NT2/D1 (cell line): ENCODE data around the gene ADCYAP1.

Experiments used
- DNase-seq: peaks from one replicate; pipeline ENCODE4 v3.0.0-alpha.2; 2011; ENCODE audit warnings: low read depth, low spot score
- H3K27me3 ChIP-seq: 2 replicates; pipeline ENCODE4 v1.6.0; 2011; ENCODE audit warnings: mild to moderate bottlenecking; ENCODE audit not compliant: insufficient read length, insufficient read depth
- H3K36me3 ChIP-seq: 2 replicates; pipeline ENCODE4 v1.6.1; 2011; ENCODE audit warnings: mild to moderate bottlenecking, low read length, mixed read lengths; ENCODE audit not compliant: insufficient read depth, insufficient read length
- H3K4me1 ChIP-seq: 2 replicates; pipeline ENCODE4 v1.5.1; 2011; ENCODE audit not compliant: insufficient read depth, insufficient read length
- H3K4me3 ChIP-seq: 2 replicates; pipeline ENCODE4 v1.5.1; 2011; ENCODE audit warnings: low read depth; ENCODE audit not compliant: insufficient read length
- H3K9ac ChIP-seq: 2 replicates; pipeline ENCODE4 v1.6.0; 2011; ENCODE audit warnings: low read depth; ENCODE audit not compliant: insufficient read length
- H3K9me3 ChIP-seq: 2 replicates; pipeline ENCODE4 v1.5.1; 2011; ENCODE audit warnings: mild to moderate bottlenecking, low read length; ENCODE audit not compliant: insufficient read depth
- SUZ12 ChIP-seq: IDR thresholded peaks from 2 replicates; pipeline ENCODE4 v1.6.1; 2011; ENCODE audit not compliant: insufficient read length, insufficient read depth; ENCODE audit errors: extremely low read depth
- YY1 ChIP-seq: IDR thresholded peaks from 2 replicates; pipeline ENCODE4 v1.6.1; 2011; ENCODE audit not compliant: insufficient read length, insufficient read depth
- ZNF274 ChIP-seq: IDR thresholded peaks from 2 replicates; pipeline ENCODE4 v1.6.1; 2011; ENCODE audit warnings: mild to moderate bottlenecking, low read depth, low read length

Gene ADCYAP1

GRCh38 chr18:887716-888115 is 17.0 kb upstream of the ADCYAP1 start:
- H3K9ac ChIP-seq: no peak overlapping the region
- H3K27me3 ChIP-seq: no peaks in the 10 kb centered on the region
- H3K4me1 ChIP-seq: no peaks in the 10 kb centered on the region
- no peak overlapping the region for H3K4me3 ChIP-seq
- H3K9me3 ChIP-seq: no peaks in the 10 kb centered on the region
- H3K36me3 ChIP-seq: no peaks in the 10 kb centered on the region
- DNase-seq: no peak
- TF ChIP-seq SUZ12: no peak
- no peak for TF ChIP-seq ZNF274
- no peak for TF ChIP-seq YY1

GRCh38 chr18:892316-892715 is 12.4 kb upstream of the ADCYAP1 start:
- no peaks in the 10 kb centered on the region for H3K36me3 ChIP-seq
- H3K4me1 ChIP-seq: no peaks in the 10 kb centered on the region
- no peaks in the 10 kb centered on the region for H3K27me3 ChIP-seq
- no peaks in the 10 kb centered on the region for H3K9me3 ChIP-seq
- no peak for DNase-seq
- TF ChIP-seq YY1 (no peak), SUZ12 (no peak), ZNF274 (no peak)
- H3K9ac ChIP-seq: no peak overlapping the region
- no peak overlapping the region for H3K4me3 ChIP-seq

- no peaks in the 10 kb centered on the region for H3K36me3 ChIP-seq
These were observed 8.4 kb upstream of the ADCYAP1 start for GRCh38 chr18:896315-896714.

GRCh38 chr18:901761-902160 is 2.9 kb upstream of the ADCYAP1 start:
- peak; percentile 36 for DNase-seq
- no peaks in the 10 kb centered on the region for H3K4me1 ChIP-seq
- H3K9ac ChIP-seq: no peak overlapping the region
- H3K36me3 ChIP-seq: no peaks in the 10 kb centered on the region
- H3K27me3 ChIP-seq: peaks cover 48% of the 10 kb centered on the region
- TF ChIP-seq ZNF274: no peak
- no peak for TF ChIP-seq SUZ12
- no peak for TF ChIP-seq YY1
- H3K9me3 ChIP-seq: no peaks in the 10 kb centered on the region
- H3K4me3 ChIP-seq: no peak overlapping the region

More at GRCh38 chr18:896315-896714, 8.4 kb upstream of the ADCYAP1 start:
- no peaks in the 10 kb centered on the region for H3K9me3 ChIP-seq
- no peak for DNase-seq
- H3K4me3 ChIP-seq: no peak overlapping the region
- no peak overlapping the region for H3K9ac ChIP-seq
- no peak for TF ChIP-seq ZNF274
- TF ChIP-seq YY1: no peak
- TF ChIP-seq SUZ12: no peak
- H3K4me1 ChIP-seq: no peaks in the 10 kb centered on the region
- H3K27me3 ChIP-seq: peaks cover 4% of the 10 kb centered on the region

GRCh38 chr18:902229-902628 is 2.4 kb upstream of the ADCYAP1 start:
- TF ChIP-seq ZNF274 (no peak), SUZ12 (no peak), YY1 (no peak)
- no peak for DNase-seq
- Histone ChIP-seq H3K9me3 (no peaks in the 10 kb centered on the region), H3K4me3 (no peak overlapping the region), H3K4me1 (no peaks in the 10 kb centered on the region), H3K27me3 (peaks cover 53% of the 10 kb centered on the region), H3K36me3 (no peaks in the 10 kb centered on the region), H3K9ac (no peak overlapping the region)

GRCh38 chr18:903701-904100 is 970 bp upstream of the ADCYAP1 start:
- H3K4me3 ChIP-seq: no peak overlapping the region
- peaks cover 68% of the 10 kb centered on the region for H3K27me3 ChIP-seq
- H3K36me3 ChIP-seq: no peaks in the 10 kb centered on the region
- TF ChIP-seq SUZ12 (no peak), YY1 (no peak), ZNF274 (no peak)
- H3K9ac ChIP-seq: no peak overlapping the region
- DNase-seq: no peak
- H3K4me1 ChIP-seq: no peaks in the 10 kb centered on the region
- H3K9me3 ChIP-seq: no peaks in the 10 kb centered on the region

- Histone ChIP-seq H3K9ac (no peak overlapping the region), H3K4me3 (peak overlapping the region; percentile 19), H3K36me3 (no peaks in the 10 kb centered on the region), H3K9me3 (no peaks in the 10 kb centered on the region), H3K27me3 (peaks cover 81% of the 10 kb centered on the region), H3K4me1 (no peaks in the 10 kb centered on the region)
- TF ChIP-seq YY1 (no peak), SUZ12 (peak; percentile 41)
- no peak for DNase-seq
These were observed 756 bp downstream of the ADCYAP1 start for GRCh38 chr18:905307-905947.

GRCh38 chr18:905948-906415 is 1.3 kb downstream of the ADCYAP1 start:
- no peak for DNase-seq
- no peaks in the 10 kb centered on the region for H3K36me3 ChIP-seq
- TF ChIP-seq SUZ12: peak; percentile 12
- TF ChIP-seq YY1: no peak
- H3K9ac ChIP-seq: no peak overlapping the region
- H3K4me3 ChIP-seq: peak overlapping the region; percentile 34
- H3K27me3 ChIP-seq: peaks cover 87% of the 10 kb centered on the region
- H3K4me1 ChIP-seq: no peaks in the 10 kb centered on the region
- no peaks in the 10 kb centered on the region for H3K9me3 ChIP-seq
